Common myeloid progenitor, CD34-positive (primary cell): ENCODE results near the gene CHD6.
A peak's percentile ranks its signal among the peaks of the same experiment; 100 is the strongest.

Source experiments
- CTCF ChIA-PET: fragments of 350-600 bp; sonication (Branson Sonifier 250); formaldehyde crosslinking; loops from one replicate; lab custom pipeline; 2021; ENCODE audit warnings: antibody characterized with exemption; lab: Charles Lee
- POLR2A ChIA-PET: fragments of 350-600 bp; sonication (Branson Sonifier 250); formaldehyde crosslinking; loops from one replicate; lab custom pipeline; 2021; ENCODE audit warnings: antibody characterized with exemption; lab: Charles Lee
- DNase-seq, 3 donors: peaks; one replicate each; pipeline versions ENCODE4 v3.0.0 to v3.0.0-alpha.2; 2013
- H3K27ac ChIP-seq, 2 experiments: 1 replicate in 1 of 2; 2 replicates in 1 of 2; pipeline ENCODE4 v1.7.0; 2013; ENCODE audit warnings: inconsistent platforms in 2 of 2, low read length in 2 of 2, mild to moderate bottlenecking in 2 of 2, low read depth in 1 of 2, moderate library complexity in 1 of 2; ENCODE audit not compliant: severe bottlenecking in 2 of 2, insufficient read depth in 1 of 2, poor library complexity in 1 of 2
- H3K27me3 ChIP-seq, 5 experiments: replicated peaks in 2 of 5; 1 replicate in 3 of 5; 2 replicates in 2 of 5; pipeline versions ENCODE4 v1.6.1 to v1.7.0; 2013; ENCODE audit warnings: low read length in 4 of 5, mild to moderate bottlenecking in 2 of 5, moderate library complexity in 2 of 5, inconsistent platforms in 1 of 5; ENCODE audit not compliant: insufficient read depth in 5 of 5, control insufficient read depth in 4 of 5
- H3K36me3 ChIP-seq, 4 experiments: 1 replicate in 2 of 4; 2 replicates in 2 of 4; pipeline versions ENCODE4 v1.6.1 to v1.7.0; 2013; ENCODE audit warnings: low read length in 3 of 4, control low read depth in 1 of 4, mild to moderate bottlenecking in 1 of 4; ENCODE audit not compliant: control insufficient read depth in 4 of 4, insufficient read depth in 4 of 4
- H3K4me1 ChIP-seq, 4 experiments: 1 replicate in 3 of 4; 2 replicates in 1 of 4; pipeline versions ENCODE4 v1.6.1 to v1.7.1; 2013; ENCODE audit warnings: low read length in 3 of 4, mild to moderate bottlenecking in 3 of 4, control low read depth in 1 of 4, inconsistent platforms in 1 of 4, moderate library complexity in 1 of 4; ENCODE audit not compliant: control insufficient read depth in 4 of 4, insufficient read depth in 4 of 4; ENCODE audit errors: control extremely low read depth in 1 of 4
- H3K4me3 ChIP-seq, 7 experiments: 1 replicate in 4 of 7; 2 replicates in 3 of 7; pipeline versions ENCODE4 v1.5.1 to v1.7.0; 2013; ENCODE audit warnings: mild to moderate bottlenecking in 7 of 7, low read length in 6 of 7, moderate library complexity in 6 of 7, inconsistent platforms in 2 of 7, low read depth in 2 of 7, control low read depth in 1 of 7; ENCODE audit not compliant: insufficient read depth in 4 of 7, control insufficient read depth in 1 of 7; ENCODE audit errors: extremely low read depth in 1 of 7
- H3K9me3 ChIP-seq, 5 experiments: 1 replicate in 4 of 5; 2 replicates in 1 of 5; pipeline versions ENCODE4 v1.6.1 to v1.7.1; 2013; ENCODE audit warnings: low read length in 4 of 5, mild to moderate bottlenecking in 2 of 5, inconsistent platforms in 1 of 5, low read depth in 1 of 5, moderate library complexity in 1 of 5; ENCODE audit not compliant: control insufficient read depth in 4 of 5, insufficient read depth in 2 of 5; ENCODE audit errors: control extremely low read depth in 1 of 5
- WGBS: methylation state at CpG from one replicate; pipeline ENCODE4 v1.1.5; 2013; ENCODE audit not compliant: insufficient coverage; 5-methylcytosine and 5-hydroxymethylcytosine counted together

CHD6 gene

DNA sequence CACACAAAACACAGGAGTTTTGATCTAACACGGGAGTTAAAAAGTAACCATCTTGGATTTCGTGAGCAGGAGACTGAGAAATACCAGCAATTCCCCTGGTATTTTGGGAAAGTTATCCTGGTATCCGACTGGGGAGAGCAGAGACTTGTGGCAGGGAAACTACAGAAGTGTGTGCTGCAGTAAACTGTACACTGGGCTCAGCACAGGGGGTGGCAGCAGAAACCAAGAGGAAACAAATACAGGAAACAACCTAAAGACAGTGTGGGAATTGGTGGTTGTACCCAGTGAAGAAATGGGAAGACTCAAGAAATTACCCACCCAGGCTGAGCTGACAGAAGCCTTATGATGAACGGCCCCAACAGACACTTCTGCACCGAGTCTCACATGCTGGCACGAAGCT, 109.8 kb downstream of the CHD6 start:
- ChIA-PET POLR2A (no interaction called here), CTCF (interaction anchor here (0.9 to 1.0 kb wide), 2 partner anchors 102 to 154 kb away, joined by 3 read pairs; no protein-coding TSS in a partner anchor)
- Histone ChIP-seq H3K36me3 (peaks cover 10 to 43% (median 25%) of the 10 kb centered on the region in 4 experiments), H3K27ac (no peak overlapping the region), H3K9me3 (peaks cover 3 to 15% (median 6%) of the 10 kb centered on the region in 5 experiments), H3K4me3 (peak overlapping the region in 1 of 7 experiments; percentile 14), H3K4me1 (peaks cover 2 to 30% (median 15%) of the 10 kb centered on the region in 4 experiments), H3K27me3 (no peaks in the 10 kb centered on the region)
- 45% methylated on average over 6 of the region's 6 CpGs for WGBS
- DNase-seq = peak in 2 of 3 donors; percentile 17 to 19

GRCh38 chr20:41507851-41508250, 110.3 kb downstream of the CHD6 start:
- H3K9me3 ChIP-seq = peaks cover 3 to 15% (median 6%) of the 10 kb centered on the region in 5 experiments
- no peak overlapping the region for H3K4me3 ChIP-seq
- no peak overlapping the region for H3K27ac ChIP-seq
- POLR2A ChIA-PET = no interaction called here
- DNase-seq = no peak
- peaks cover 2 to 30% (median 15%) of the 10 kb centered on the region in 4 experiments for H3K4me1 ChIP-seq
- H3K27me3 ChIP-seq = no peaks in the 10 kb centered on the region
- H3K36me3 ChIP-seq = peaks cover 10 to 39% (median 21%) of the 10 kb centered on the region in 4 experiments
- CTCF ChIA-PET = no interaction called here

GRCh38 chr20:41507436-41507835, 110.7 kb downstream of the CHD6 start:
- CTCF ChIA-PET = no interaction called here
- Histone ChIP-seq H3K4me3 (no peak overlapping the region), H3K27me3 (no peaks in the 10 kb centered on the region), H3K9me3 (peaks cover 3 to 15% (median 6%) of the 10 kb centered on the region in 5 experiments), H3K27ac (no peak overlapping the region), H3K36me3 (peaks cover 6 to 35% (median 18%) of the 10 kb centered on the region in 4 experiments), H3K4me1 (peaks cover 2 to 28% (median 15%) of the 10 kb centered on the region in 4 experiments)
- no peak for DNase-seq
- POLR2A ChIA-PET = no interaction called here
- WGBS = 100% methylated on average over 4 of the region's 5 CpGs

- peaks cover 3 to 15% (median 6%) of the 10 kb centered on the region in 5 experiments for H3K9me3 ChIP-seq
- peaks cover 4 to 26% (median 15%) of the 10 kb centered on the region in 4 experiments for H3K36me3 ChIP-seq
- H3K4me3 ChIP-seq = no peak overlapping the region
- H3K27ac ChIP-seq = no peak overlapping the region
- peaks cover 2 to 27% (median 15%) of the 10 kb centered on the region in 4 experiments for H3K4me1 ChIP-seq
- no peaks in the 10 kb centered on the region for H3K27me3 ChIP-seq
- no peak for DNase-seq
- 100% methylated on average over 4 of the region's 4 CpGs for WGBS
- ChIA-PET POLR2A (no interaction called here), CTCF (no interaction called here)
These were observed 111.8 kb downstream of the CHD6 start for GRCh38 chr20:41506192-41506915.

DNA sequence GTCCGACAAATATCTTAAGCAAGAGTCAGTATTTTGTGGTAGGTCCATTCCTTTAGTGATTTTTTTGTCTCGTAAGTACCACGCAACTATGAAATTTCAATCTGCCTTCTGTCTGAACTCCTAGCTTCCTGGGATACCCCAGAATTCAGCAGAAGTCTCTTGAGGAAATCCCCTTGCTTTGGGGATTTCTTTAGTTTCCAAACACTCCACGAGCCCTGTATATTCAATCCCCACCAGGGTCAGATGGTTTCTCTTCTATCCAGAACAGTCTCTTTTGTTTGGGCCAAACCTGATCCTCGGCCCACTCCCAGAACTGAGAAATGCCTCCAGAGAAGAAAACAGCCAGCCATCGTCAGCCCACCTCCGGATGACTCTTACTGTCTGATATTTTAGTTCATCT, 113.0 kb downstream of the CHD6 start:
- WGBS = 100% methylated on average over 2 of the region's 7 CpGs
- ChIA-PET CTCF (no interaction called here), POLR2A (no interaction called here)

DNA sequence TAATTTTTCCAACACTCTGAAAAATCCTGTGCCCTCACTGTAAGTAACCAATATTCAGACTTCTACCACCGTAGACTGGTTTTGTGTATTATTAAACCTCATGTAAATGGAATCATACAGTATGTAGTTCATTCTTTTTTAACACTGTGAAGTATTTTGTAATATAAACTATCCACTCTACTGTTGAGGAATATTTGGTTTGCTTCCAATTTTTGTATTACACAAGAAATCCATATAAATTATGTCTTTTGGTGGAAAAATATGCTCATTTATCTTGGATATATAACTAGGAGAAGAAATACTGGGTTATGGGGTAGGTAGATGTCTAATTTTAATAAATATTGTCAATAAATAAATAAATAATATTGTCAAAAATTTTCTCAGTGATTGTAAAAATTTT, 116.8 kb downstream of the CHD6 start:
- Histone ChIP-seq H3K36me3 (peaks cover 2 to 41% (median 22%) of the 10 kb centered on the region in 4 experiments), H3K4me1 (peaks cover 0 to 4% (median 0%) of the 10 kb centered on the region in 4 experiments), H3K4me3 (no peak overlapping the region), H3K27me3 (no peaks in the 10 kb centered on the region), H3K9me3 (peaks cover 3 to 15% (median 6%) of the 10 kb centered on the region in 5 experiments), H3K27ac (no peak overlapping the region)
- no CpG with 5 or more reads among the region's 1 CpG for WGBS
- DNase-seq = no peak
- ChIA-PET POLR2A (no interaction called here), CTCF (no interaction called here)

More for the DNA sequence above, 113.0 kb downstream of the CHD6 start:
- no peak for DNase-seq
- Histone ChIP-seq H3K36me3 (peaks cover 2 to 21% (median 9%) of the 10 kb centered on the region in 4 experiments), H3K9me3 (peaks cover 3 to 15% (median 6%) of the 10 kb centered on the region in 5 experiments), H3K27me3 (no peaks in the 10 kb centered on the region), H3K4me3 (no peak overlapping the region), H3K4me1 (peaks cover 2 to 21% (median 15%) of the 10 kb centered on the region in 4 experiments), H3K27ac (no peak overlapping the region)
